ENCODE data around the gene CCDC146. TPM values are rescaled to one million over a fixed set of nuclear protein-coding genes. Genes with fewer than 3 reads are reported as not detected.
"Not testable (repeated sequence)": the region's sequence is repeated elsewhere in the genome, so short reads cannot be mapped to it uniquely, and the experiment has no call there.

CCDC146 gene
- total RNA-seq, 1 experiment from 2014 or later = 4.7 TPM

- H3K4me3 ChIP-seq (ENCODE audit: low read length); H3K9me3 ChIP-seq (ENCODE audit: low read length); H3K79me2 ChIP-seq (ENCODE audit: low read length); H3K27me3 ChIP-seq (ENCODE audit: low read length); H3K9ac ChIP-seq (ENCODE audit: low read length); H3F3A ChIP-seq (ENCODE audit: low read length, unreplicated experiment); H3K4me1 ChIP-seq (ENCODE audit: insufficient read depth, low read length); DNase-seq; H3K36me3 ChIP-seq (ENCODE audit: low read depth, low read length); CTCF ChIA-PET; BruUV-seq (replicated peaks); H3K9me2 ChIP-seq (replicated peaks; ENCODE audit: low read length); intact Hi-C loops (cut with micrococcal nuclease); H2AFZ ChIP-seq (ENCODE audit: low read length); H4K20me1 ChIP-seq (ENCODE audit: low read length); H3K27ac ChIP-seq (ENCODE audit: low read length); H3K4me2 ChIP-seq (ENCODE audit: low read length); POLR2A ChIA-PET (ENCODE audit: unreplicated experiment): not testable (repeated sequence)
- peak; percentile 37 for ATAC-seq
Observed at GRCh38 chr7:77107659-77108058, 14.8 kb upstream of the CCDC146 start.

- H3K9me2 ChIP-seq (replicated peaks; ENCODE audit: low read length); H3K9me3 ChIP-seq (ENCODE audit: low read length); BruUV-seq (replicated peaks); H3K27ac ChIP-seq (ENCODE audit: low read length); H3K4me3 ChIP-seq (ENCODE audit: low read length); H3K4me1 ChIP-seq (ENCODE audit: insufficient read depth, low read length); CTCF ChIA-PET; H2AFZ ChIP-seq (ENCODE audit: low read length); H3F3A ChIP-seq (ENCODE audit: low read length, unreplicated experiment); H3K4me2 ChIP-seq (ENCODE audit: low read length); H3K9ac ChIP-seq (ENCODE audit: low read length); POLR2A ChIA-PET (ENCODE audit: unreplicated experiment); H3K36me3 ChIP-seq (ENCODE audit: low read depth, low read length); DNase-seq; intact Hi-C loops (cut with micrococcal nuclease); H4K20me1 ChIP-seq (ENCODE audit: low read length); H3K27me3 ChIP-seq (ENCODE audit: low read length); H3K79me2 ChIP-seq (ENCODE audit: low read length); ATAC-seq: not testable (repeated sequence)
Observed at GRCh38 chr7:77108362-77108761, 14.1 kb upstream of the CCDC146 start.

GRCh38 chr7:77112719-77113306, 9.6 kb upstream of the CCDC146 start:
- intact Hi-C loops (cut with micrococcal nuclease); H3K4me3 ChIP-seq (ENCODE audit: low read length); BruUV-seq (replicated peaks); H3K9me3 ChIP-seq (ENCODE audit: low read length); H3K27me3 ChIP-seq (ENCODE audit: low read length); H3K4me1 ChIP-seq (ENCODE audit: insufficient read depth, low read length); H4K20me1 ChIP-seq (ENCODE audit: low read length); H3F3A ChIP-seq (ENCODE audit: low read length, unreplicated experiment); H3K79me2 ChIP-seq (ENCODE audit: low read length); ATAC-seq; H3K4me2 ChIP-seq (ENCODE audit: low read length); H2AFZ ChIP-seq (ENCODE audit: low read length); H3K36me3 ChIP-seq (ENCODE audit: low read depth, low read length); H3K9me2 ChIP-seq (replicated peaks; ENCODE audit: low read length); POLR2A ChIA-PET (ENCODE audit: unreplicated experiment); H3K9ac ChIP-seq (ENCODE audit: low read length); H3K27ac ChIP-seq (ENCODE audit: low read length): not testable (repeated sequence)
- CTCF ChIA-PET = interaction anchor here (0.5 to 0.6 kb wide), 6 partner anchors 10 to 908 kb away, joined by 3 to 7 read pairs (median 5); partner anchors contain the start of gene CCDC146
- peak; percentile 23 for DNase-seq

- CTCF ChIA-PET = interaction anchor here (0.6 to 0.8 kb wide), 2 partner anchors 122 to 1000 kb away, joined by 4 read pairs; no protein-coding TSS in a partner anchor
- POLR2A ChIA-PET (ENCODE audit: unreplicated experiment); BruUV-seq (replicated peaks): not testable (repeated sequence)
Observed at GRCh38 chr7:77125486-77125885, 3.1 kb downstream of the CCDC146 start.

GRCh38 chr7:77127009-77127408, 4.6 kb downstream of the CCDC146 start:
- H2AFZ ChIP-seq (ENCODE audit: low read length); ATAC-seq; intact Hi-C loops (cut with micrococcal nuclease); H3K9me2 ChIP-seq (replicated peaks; ENCODE audit: low read length); CTCF ChIA-PET; DNase-seq; BruUV-seq (replicated peaks); H3K9ac ChIP-seq (ENCODE audit: low read length); H3K4me2 ChIP-seq (ENCODE audit: low read length); H3K4me1 ChIP-seq (ENCODE audit: insufficient read depth, low read length); H3K4me3 ChIP-seq (ENCODE audit: low read length); H4K20me1 ChIP-seq (ENCODE audit: low read length); H3K27me3 ChIP-seq (ENCODE audit: low read length); H3K9me3 ChIP-seq (ENCODE audit: low read length); H3K27ac ChIP-seq (ENCODE audit: low read length); POLR2A ChIA-PET (ENCODE audit: unreplicated experiment); H3F3A ChIP-seq (ENCODE audit: low read length, unreplicated experiment); H3K36me3 ChIP-seq (ENCODE audit: low read depth, low read length); H3K79me2 ChIP-seq (ENCODE audit: low read length): not testable (repeated sequence)

More at GRCh38 chr7:77125486-77125885, 3.1 kb downstream of the CCDC146 start:
- H3K79me2 ChIP-seq (ENCODE audit: low read length); H3K4me1 ChIP-seq (ENCODE audit: insufficient read depth, low read length); H3F3A ChIP-seq (ENCODE audit: low read length, unreplicated experiment); H3K36me3 ChIP-seq (ENCODE audit: low read depth, low read length); H3K9me3 ChIP-seq (ENCODE audit: low read length); H2AFZ ChIP-seq (ENCODE audit: low read length); H3K27me3 ChIP-seq (ENCODE audit: low read length); intact Hi-C loops (cut with micrococcal nuclease); H3K9me2 ChIP-seq (replicated peaks; ENCODE audit: low read length); H3K27ac ChIP-seq (ENCODE audit: low read length); H3K4me3 ChIP-seq (ENCODE audit: low read length); ATAC-seq; H4K20me1 ChIP-seq (ENCODE audit: low read length); H3K4me2 ChIP-seq (ENCODE audit: low read length); H3K9ac ChIP-seq (ENCODE audit: low read length): not testable (repeated sequence)
- peak; percentile 42 for DNase-seq

DNA sequence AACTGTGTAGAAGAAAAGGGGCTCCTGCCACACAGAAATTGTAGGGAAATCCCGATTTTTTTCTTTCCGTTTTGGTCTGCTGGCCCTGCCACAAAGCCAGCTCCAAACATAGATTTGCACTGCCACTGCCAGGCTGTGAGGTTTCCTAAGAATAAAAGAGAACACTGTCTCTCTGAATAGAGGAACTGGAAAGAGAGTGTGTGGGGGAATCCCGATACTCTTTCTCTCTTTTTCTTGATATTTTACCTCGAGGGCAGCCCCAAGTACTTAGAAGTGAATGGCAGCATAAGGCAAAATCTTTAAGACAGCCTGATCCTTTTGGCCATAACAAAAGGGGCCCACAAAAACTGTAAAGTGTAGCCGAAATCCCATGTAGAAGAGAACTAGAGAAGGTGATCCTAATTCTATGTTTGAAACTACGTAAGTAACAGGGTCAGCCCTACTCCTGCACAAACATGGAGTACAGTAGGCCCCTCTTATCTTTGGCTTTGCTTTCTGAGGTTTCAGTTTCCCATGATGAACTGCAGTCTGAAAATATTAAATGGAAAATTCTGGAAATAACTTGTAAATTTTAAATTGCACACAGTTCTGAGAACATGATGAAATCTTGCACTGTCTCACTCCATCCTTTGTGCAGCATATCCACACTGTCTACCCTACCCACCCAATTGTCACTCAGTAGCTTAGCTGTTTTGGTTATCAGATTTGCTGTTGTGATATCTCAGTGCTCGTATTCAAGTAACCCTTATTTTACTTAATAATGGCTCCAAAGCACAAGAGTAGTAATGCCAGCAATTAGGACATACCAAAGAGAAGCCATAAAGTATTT, 6.4 kb downstream of the CCDC146 start:
- H3K4me1 ChIP-seq (ENCODE audit: insufficient read depth, low read length); H3K36me3 ChIP-seq (ENCODE audit: low read depth, low read length); intact Hi-C loops (cut with micrococcal nuclease); H3K9me3 ChIP-seq (ENCODE audit: low read length); ATAC-seq; H3K79me2 ChIP-seq (ENCODE audit: low read length); H2AFZ ChIP-seq (ENCODE audit: low read length); H3F3A ChIP-seq (ENCODE audit: low read length, unreplicated experiment); H3K4me2 ChIP-seq (ENCODE audit: low read length); H3K4me3 ChIP-seq (ENCODE audit: low read length); DNase-seq; POLR2A ChIA-PET (ENCODE audit: unreplicated experiment); H3K9me2 ChIP-seq (replicated peaks; ENCODE audit: low read length); CTCF ChIA-PET; H3K27me3 ChIP-seq (ENCODE audit: low read length); BruUV-seq (replicated peaks); H3K27ac ChIP-seq (ENCODE audit: low read length); H3K9ac ChIP-seq (ENCODE audit: low read length); H4K20me1 ChIP-seq (ENCODE audit: low read length): not testable (repeated sequence)
